Measurements from ENCODE around the gene RRP7A. TPM values are rescaled to one million over a fixed set of nuclear protein-coding genes. Genes with fewer than 3 reads are reported as not detected.
"Not testable (repeated sequence)": the region's sequence is repeated elsewhere in the genome, so short reads cannot be mapped to it uniquely, and the experiment has no call there.

The RRP7A gene
- total and polyA plus RNA-seq, 2 donors (not counting 1 experiment from before 2014, with no cell fraction given) = 18.3 to 98.5 TPM

DNA sequence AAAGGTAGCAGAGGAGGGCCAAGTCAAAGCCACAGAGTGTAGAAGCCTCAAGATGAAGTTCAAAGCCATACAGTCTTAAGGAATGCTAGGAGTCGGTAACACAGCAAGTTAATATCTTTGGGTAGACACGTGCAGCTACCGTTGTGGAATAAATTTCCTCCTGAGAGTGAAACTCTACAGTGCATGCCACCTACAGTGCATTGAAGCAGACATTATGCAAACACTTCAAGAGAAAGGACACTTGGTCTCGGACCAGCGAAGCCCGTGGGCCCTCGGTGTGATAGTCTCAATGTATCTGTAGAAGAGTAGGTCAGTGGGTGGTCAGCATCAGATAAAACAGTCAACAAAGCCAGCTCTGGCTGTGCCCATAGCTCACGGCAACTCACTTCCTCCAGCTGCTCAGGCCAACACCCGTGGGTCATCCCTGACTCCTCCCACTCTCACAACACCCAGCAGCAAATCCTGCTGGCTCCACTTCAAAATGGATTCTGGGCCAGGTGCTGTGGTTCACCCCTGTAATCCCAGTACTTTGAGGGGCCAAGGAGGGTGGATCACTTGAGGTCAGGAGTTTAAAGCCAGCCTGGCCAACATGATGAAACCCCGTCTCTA is 24.0 kb downstream of the RRP7A start:
- POLR2A ChIA-PET = interaction anchor here (0.6 kb wide), 1 partner anchor 405 kb away, joined by 4 read pairs; no protein-coding TSS in a partner anchor
- H3K27me3 ChIP-seq (replicated peaks in 1 of 4; ENCODE audit: control extremely low read depth in 1 of 4, control insufficient read depth in 3 of 4, insufficient read depth in 4 of 4, low read length in 3 of 4); H3K79me2 ChIP-seq (ENCODE audit: control insufficient read depth, insufficient read depth, low read length); H3K27ac Mint-ChIP-seq; H3K4me3 ChIP-seq (ENCODE audit: control extremely low read depth in 1 of 5, extremely low read depth in 1 of 5, insufficient read depth in 1 of 5, low read depth in 2 of 5, low read length in 4 of 5); DNase-seq; CTCF ChIA-PET; H2AFZ ChIP-seq (ENCODE audit: insufficient read depth, low read depth, low read length, poor library complexity, severe bottlenecking); H3K9ac ChIP-seq (ENCODE audit: low read length); intact Hi-C loops (cut with micrococcal nuclease); H3K4me2 ChIP-seq (replicated peaks; ENCODE audit: low read depth, low read length, poor library complexity, severe bottlenecking); H3K27ac ChIP-seq (ENCODE audit: low read length in 2 of 2); H3K36me3 ChIP-seq (replicated peaks in 1 of 2; ENCODE audit: control extremely low read depth in 1 of 2, control insufficient read depth in 1 of 2, extremely low read depth in 1 of 2, insufficient read depth in 2 of 2, low read length in 1 of 2); H3K27me3 Mint-ChIP-seq; H3K9me3 Mint-ChIP-seq (ENCODE audit: insufficient read depth); H3K9me3 ChIP-seq (ENCODE audit: control extremely low read depth in 1 of 3, control insufficient read depth in 2 of 3, insufficient read depth in 1 of 3, low read length in 2 of 3); ATAC-seq (ENCODE audit: low read depth); H4K20me1 ChIP-seq (ENCODE audit: control insufficient read depth, insufficient read depth, low read length, poor library complexity, severe bottlenecking): not testable (repeated sequence)
- peaks cover 13 to 18% of the 10 kb centered on the region in 2 donors for H3K4me1 ChIP-seq (ENCODE audit: control insufficient read depth in 2 of 2, insufficient read depth in 2 of 2, low read length in 2 of 2)
- peak overlapping the region; percentile 64 for H3K4me3 Mint-ChIP-seq
- H3K4me1 Mint-ChIP-seq = peaks cover 20% of the 10 kb centered on the region
- 20% methylated on average over 1 of the region's 10 CpGs for WGBS (ENCODE audit: insufficient coverage)

GRCh38 chr22:42493393-42493792 is 26.2 kb downstream of the RRP7A start:
- CTCF ChIA-PET = no interaction called here
- POLR2A ChIA-PET = no interaction called here
- Histone ChIP-seq H4K20me1 (ENCODE audit: control insufficient read depth, insufficient read depth, low read length, poor library complexity, severe bottlenecking) (no peaks in the 10 kb centered on the region), H3K79me2 (ENCODE audit: control insufficient read depth, insufficient read depth, low read length) (no peaks in the 10 kb centered on the region), H3K4me1 (ENCODE audit: control insufficient read depth in 2 of 2, insufficient read depth in 2 of 2, low read length in 2 of 2) (peaks cover 10 to 15% of the 10 kb centered on the region in 2 donors), H3K27ac (ENCODE audit: low read length in 2 of 2) (no peak overlapping the region), H3K36me3 (replicated peaks in 1 of 2; ENCODE audit: control extremely low read depth in 1 of 2, control insufficient read depth in 1 of 2, extremely low read depth in 1 of 2, insufficient read depth in 2 of 2, low read length in 1 of 2) (no peaks in the 10 kb centered on the region), H3K9ac (ENCODE audit: low read length) (no peak overlapping the region), H3K4me3 (ENCODE audit: control extremely low read depth in 1 of 5, extremely low read depth in 1 of 5, insufficient read depth in 1 of 5, low read depth in 2 of 5, low read length in 4 of 5) (no peak overlapping the region), H3K27me3 (replicated peaks in 1 of 4; ENCODE audit: control extremely low read depth in 1 of 4, control insufficient read depth in 3 of 4, insufficient read depth in 4 of 4, low read length in 3 of 4) (peaks cover 0 to 8% (median 0%) of the 10 kb centered on the region in 4 experiments), H3K4me2 (replicated peaks; ENCODE audit: low read depth, low read length, poor library complexity, severe bottlenecking) (no peak overlapping the region), H3K9me3 (ENCODE audit: control extremely low read depth in 1 of 3, control insufficient read depth in 2 of 3, insufficient read depth in 1 of 3, low read length in 2 of 3) (peaks cover 0 to 3% (median 0%) of the 10 kb centered on the region in 3 donors), H2AFZ (ENCODE audit: insufficient read depth, low read depth, low read length, poor library complexity, severe bottlenecking) (no peak overlapping the region)
- WGBS (ENCODE audit: insufficient coverage) = 88% methylated on average over 4 of the region's 6 CpGs
- H3K27me3 Mint-ChIP-seq = peaks cover 8% of the 10 kb centered on the region
- intact Hi-C loops (cut with micrococcal nuclease) = no loop called here
- H3K9me3 Mint-ChIP-seq (ENCODE audit: insufficient read depth) = no peaks in the 10 kb centered on the region
- TF ChIP-seq EZH2 (IDR thresholded peaks at IDR 0.05; ENCODE audit: borderline replicate concordance, insufficient read depth, low read depth, low read length, poor library complexity, severe bottlenecking) = no peak
- TF ChIP-seq, protein P1, sequence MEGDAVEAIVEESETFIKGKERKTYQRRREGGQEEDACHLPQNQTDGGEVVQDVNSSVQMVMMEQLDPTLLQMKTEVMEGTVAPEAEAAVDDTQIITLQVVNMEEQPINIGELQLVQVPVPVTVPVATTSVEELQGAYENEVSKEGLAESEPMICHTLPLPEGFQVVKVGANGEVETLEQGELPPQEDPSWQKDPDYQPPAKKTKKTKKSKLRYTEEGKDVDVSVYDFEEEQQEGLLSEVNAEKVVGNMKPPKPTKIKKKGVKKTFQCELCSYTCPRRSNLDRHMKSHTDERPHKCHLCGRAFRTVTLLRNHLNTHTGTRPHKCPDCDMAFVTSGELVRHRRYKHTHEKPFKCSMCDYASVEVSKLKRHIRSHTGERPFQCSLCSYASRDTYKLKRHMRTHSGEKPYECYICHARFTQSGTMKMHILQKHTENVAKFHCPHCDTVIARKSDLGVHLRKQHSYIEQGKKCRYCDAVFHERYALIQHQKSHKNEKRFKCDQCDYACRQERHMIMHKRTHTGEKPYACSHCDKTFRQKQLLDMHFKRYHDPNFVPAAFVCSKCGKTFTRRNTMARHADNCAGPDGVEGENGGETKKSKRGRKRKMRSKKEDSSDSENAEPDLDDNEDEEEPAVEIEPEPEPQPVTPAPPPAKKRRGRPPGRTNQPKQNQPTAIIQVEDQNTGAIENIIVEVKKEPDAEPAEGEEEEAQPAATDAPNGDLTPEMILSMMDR (IDR thresholded peaks at IDR 0.05) = no peak
- no peak overlapping the region for H3K4me3 Mint-ChIP-seq
- no peak for DNase-seq
- H3K4me1 Mint-ChIP-seq = peaks cover 16% of the 10 kb centered on the region
- no peak overlapping the region for H3K27ac Mint-ChIP-seq
- no peak for ATAC-seq (ENCODE audit: low read depth)

Measured in B cell (primary cell).